ENCODE measurements around the gene PTRH1.

- no peak for TF ChIP-seq RCOR1 (IDR thresholded peaks at IDR 0.05; ENCODE audit: low read length)
- TF ChIP-seq CTCF (IDR thresholded peaks at IDR 0.05): no peak
- no peak for TF ChIP-seq PBX3 (IDR thresholded peaks at IDR 0.05)
- TF ChIP-seq EP300 (IDR thresholded peaks at IDR 0.05; ENCODE audit: borderline replicate concordance in 1 of 2, low read depth in 1 of 2, low read length in 1 of 2): no peak
- TF ChIP-seq GABPA (IDR thresholded peaks at IDR 0.05; ENCODE audit: low read depth): no peak
- TF ChIP-seq, protein P1, sequence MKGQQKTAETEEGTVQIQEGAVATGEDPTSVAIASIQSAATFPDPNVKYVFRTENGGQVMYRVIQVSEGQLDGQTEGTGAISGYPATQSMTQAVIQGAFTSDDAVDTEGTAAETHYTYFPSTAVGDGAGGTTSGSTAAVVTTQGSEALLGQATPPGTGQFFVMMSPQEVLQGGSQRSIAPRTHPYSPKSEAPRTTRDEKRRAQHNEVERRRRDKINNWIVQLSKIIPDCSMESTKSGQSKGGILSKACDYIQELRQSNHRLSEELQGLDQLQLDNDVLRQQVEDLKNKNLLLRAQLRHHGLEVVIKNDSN (IDR thresholded peaks at IDR 0.05; ENCODE audit: borderline replicate concordance, low read depth): no peak
- no peak for TF ChIP-seq RAD21 (IDR thresholded peaks at IDR 0.05; ENCODE audit: low read length)
- no peak for TF ChIP-seq POLR2AphosphoS5 (IDR thresholded peaks at IDR 0.05; ENCODE audit: low read depth, low read length)
- TF ChIP-seq TAF1 (IDR thresholded peaks at IDR 0.05; ENCODE audit: borderline replicate concordance, low read depth, low read length): no peak
- TF ChIP-seq YY1 (IDR thresholded peaks at IDR 0.05; ENCODE audit: low read depth): no peak
- no peak for TF ChIP-seq MXI1 (IDR thresholded peaks at IDR 0.05; ENCODE audit: low read depth, low read length)
Observed at GRCh38 chr9:127714020-127714750, 1.3 kb downstream of the PTRH1 start.
